ENCODE results near the gene GRAMD1B. TPM values are rescaled to one million over a fixed set of nuclear protein-coding genes. Genes with fewer than 3 reads are reported as not detected.

Gene GRAMD1B
- total RNA-seq, 1 experiment from 2014 or later = 82.1 TPM

GRCh38 chr11:123517559-123518364, 87.7 kb downstream of the GRAMD1B start:
- peaks cover 68% of the 10 kb centered on the region for H3K79me2 ChIP-seq (ENCODE audit: low read length)
- H3K27me3 ChIP-seq (ENCODE audit: low read length) = no peaks in the 10 kb centered on the region
- peak overlapping the region; percentile 44; the same call in 1 of the 2 replicates for H3K4me2 ChIP-seq (ENCODE audit: low read length)
- DNase-seq (no peak), ATAC-seq (no peak)
- H3K27ac ChIP-seq (ENCODE audit: low read length) = 0 out of 2 replicates have a peak overlapping the region, but pooled peaks have one; percentile 67
- peaks cover 27% of the 10 kb centered on the region for H3K4me1 ChIP-seq (ENCODE audit: insufficient read depth, low read length)
- no peak for TF ChIP-seq EZH2 (IDR thresholded peaks at IDR 0.05; ENCODE audit: low read length, unreplicated experiment)
- no peak for TF ChIP-seq EZH2phosphoT487 (IDR thresholded peaks at IDR 0.05; ENCODE audit: borderline replicate concordance, low read length)
- no peak for TF ChIP-seq CTCF (conservative IDR thresholded peaks at IDR 0.05; ENCODE audit: low read depth, low read length)
- H3F3A ChIP-seq (ENCODE audit: low read length, unreplicated experiment) = no peaks in the 10 kb centered on the region
- no peaks in the 10 kb centered on the region for H3K9me3 ChIP-seq (ENCODE audit: low read length)
- 0 out of 2 replicates have a peak, but pooled peaks cover 8% of the 10 kb centered on the region for H3K36me3 ChIP-seq (ENCODE audit: low read depth, low read length)
- intact Hi-C loops (cut with micrococcal nuclease) = loop anchor here (2.0 to 10.0 kb wide), 2 partner anchors 37 to 187 kb away; no protein-coding TSS in a partner anchor
- BruUV-seq (replicated peaks) = no TSS peak
- CTCF ChIA-PET = no interaction called here
- POLR2A ChIA-PET (ENCODE audit: unreplicated experiment) = interaction anchor here (0.7 kb wide), 1 partner anchor 1487 kb away, joined by 5 read pairs; no protein-coding TSS in a partner anchor
- no peaks in the 10 kb centered on the region for H3K9me2 ChIP-seq (replicated peaks; ENCODE audit: low read length)
- H3K9ac ChIP-seq (ENCODE audit: low read length) = no peak overlapping the region
- no peak overlapping the region for H3K4me3 ChIP-seq (ENCODE audit: low read length)
- peaks cover 4% of the 10 kb centered on the region; the same call in 1 of the 2 replicates for H4K20me1 ChIP-seq (ENCODE audit: low read length)
- no peak overlapping the region for H2AFZ ChIP-seq (ENCODE audit: low read length)

GRCh38 chr11:123518496-123519054, 88.5 kb downstream of the GRAMD1B start:
- ATAC-seq = peak; percentile 35
- peak overlapping the region; percentile 67 for H3K27ac ChIP-seq (ENCODE audit: low read length)
- peaks cover 67% of the 10 kb centered on the region for H3K79me2 ChIP-seq (ENCODE audit: low read length)

More at GRCh38 chr11:123518496-123519054, 88.5 kb downstream of the GRAMD1B start:
- BruUV-seq (replicated peaks) = no TSS peak
- TF ChIP-seq CTCF (conservative IDR thresholded peaks at IDR 0.05; ENCODE audit: low read depth, low read length) (no peak), EZH2phosphoT487 (IDR thresholded peaks at IDR 0.05; ENCODE audit: borderline replicate concordance, low read length) (no peak), EZH2 (IDR thresholded peaks at IDR 0.05; ENCODE audit: low read length, unreplicated experiment) (no peak)
- Histone ChIP-seq H3K9me3 (ENCODE audit: low read length) (no peaks in the 10 kb centered on the region), H3K27me3 (ENCODE audit: low read length) (no peaks in the 10 kb centered on the region), H3F3A (ENCODE audit: low read length, unreplicated experiment) (no peaks in the 10 kb centered on the region), H4K20me1 (ENCODE audit: low read length) (peaks cover 4% of the 10 kb centered on the region; the same call in 1 of the 2 replicates), H3K4me3 (ENCODE audit: low read length) (no peak overlapping the region; the same call in 1 of the 2 replicates), H3K4me1 (ENCODE audit: insufficient read depth, low read length) (peaks cover 27% of the 10 kb centered on the region), H3K36me3 (ENCODE audit: low read depth, low read length) (0 out of 2 replicates have a peak, but pooled peaks cover 8% of the 10 kb centered on the region), H3K4me2 (ENCODE audit: low read length) (peak overlapping the region; percentile 44), H3K9me2 (replicated peaks; ENCODE audit: low read length) (no peaks in the 10 kb centered on the region), H2AFZ (ENCODE audit: low read length) (0 out of 2 replicates have a peak overlapping the region, but pooled peaks have one; percentile 3), H3K9ac (ENCODE audit: low read length) (peak overlapping the region; percentile 27; the same call in 1 of the 2 replicates)
- intact Hi-C loops (cut with micrococcal nuclease) = loop anchor here (2.0 to 10.0 kb wide), 2 partner anchors 36 to 186 kb away; no protein-coding TSS in a partner anchor
- peak; percentile 60 for DNase-seq
- POLR2A ChIA-PET (ENCODE audit: unreplicated experiment) = interaction anchor here (0.6 to 0.7 kb wide), 2 partner anchors 41 to 1488 kb away, joined by 3 to 5 read pairs; no protein-coding TSS in a partner anchor
- CTCF ChIA-PET = no interaction called here
